Fibroblast of mammary gland (primary cell): ENCODE measurements around the gene IL12RB2.

Experiments
- DNase-seq: peaks from one replicate; pipeline ENCODE4 v3.0.0-alpha.2; 2010; ENCODE audit warnings: low read depth
- H3K4me3 ChIP-seq: 2 replicates; pipeline ENCODE4 v1.5.1; 2011; ENCODE audit warnings: low read depth, mild to moderate bottlenecking, low read length, moderate library complexity; ENCODE audit not compliant: control insufficient read depth
- CTCF ChIP-seq: conservative IDR thresholded peaks from 2 replicates; pipeline ENCODE4 v1.5.1; 2011; ENCODE audit warnings: low read depth, low read length, inconsistent platforms; ENCODE audit not compliant: control insufficient read depth, insufficient read depth

The IL12RB2 gene

GRCh38 chr1:67270541-67270940 lies 37.1 kb upstream of the IL12RB2 start:
- no peak for TF ChIP-seq CTCF
- no peak for DNase-seq
- H3K4me3 ChIP-seq = no peak overlapping the region

DNA sequence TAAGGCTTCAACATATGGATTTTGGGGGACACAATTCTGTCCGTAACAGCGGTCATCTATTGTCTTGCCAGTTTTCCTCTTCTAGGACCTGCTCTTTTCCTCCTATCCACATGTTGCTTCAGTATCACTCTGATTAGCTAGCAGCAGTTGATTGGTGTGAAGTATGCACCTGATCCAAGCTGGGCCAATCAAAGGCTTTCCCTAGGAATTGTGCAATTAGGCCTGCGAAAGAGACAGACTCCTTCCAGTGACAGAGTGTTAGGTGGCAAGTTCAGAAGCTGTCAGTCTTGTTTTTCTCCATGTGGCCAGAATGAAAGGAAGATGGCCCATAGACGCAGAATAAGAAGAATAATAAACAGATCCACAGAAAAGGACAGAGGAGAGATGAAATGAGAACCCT lies 34.1 kb upstream of the IL12RB2 start:
- no peak for DNase-seq
- no peak overlapping the region for H3K4me3 ChIP-seq
- TF ChIP-seq CTCF = no peak

- TF ChIP-seq CTCF = no peak
- no peak overlapping the region for H3K4me3 ChIP-seq
- no peak for DNase-seq
Measured at GRCh38 chr1:67274623-67275325, 32.9 kb upstream of the IL12RB2 start.

GRCh38 chr1:67280696-67281095 lies 27.0 kb upstream of the IL12RB2 start:
- no peak for TF ChIP-seq CTCF
- H3K4me3 ChIP-seq = no peak overlapping the region
- DNase-seq = no peak

- no peak for TF ChIP-seq CTCF
- no peak for DNase-seq
Measured at GRCh38 chr1:67281244-67281643, 26.4 kb upstream of the IL12RB2 start.

GRCh38 chr1:67285780-67286488 lies 21.7 kb upstream of the IL12RB2 start:
- DNase-seq = no peak
- no peak overlapping the region for H3K4me3 ChIP-seq
- no peak for TF ChIP-seq CTCF

More at GRCh38 chr1:67281244-67281643, 26.4 kb upstream of the IL12RB2 start:
- no peak overlapping the region for H3K4me3 ChIP-seq
